Activated effector memory CD4-positive, alpha-beta T cell treated with Interleukin-2 at 50 U/mL for 16 hours (primary cell): ENCODE results near the gene OPRL1.
A peak's percentile ranks its signal among the peaks of the same experiment; 100 is the strongest.

Experiments
- DNase-seq: peaks from one replicate; pipeline ENCODE4 v3.0.0-alpha.2; 2020

OPRL1 gene

DNA sequence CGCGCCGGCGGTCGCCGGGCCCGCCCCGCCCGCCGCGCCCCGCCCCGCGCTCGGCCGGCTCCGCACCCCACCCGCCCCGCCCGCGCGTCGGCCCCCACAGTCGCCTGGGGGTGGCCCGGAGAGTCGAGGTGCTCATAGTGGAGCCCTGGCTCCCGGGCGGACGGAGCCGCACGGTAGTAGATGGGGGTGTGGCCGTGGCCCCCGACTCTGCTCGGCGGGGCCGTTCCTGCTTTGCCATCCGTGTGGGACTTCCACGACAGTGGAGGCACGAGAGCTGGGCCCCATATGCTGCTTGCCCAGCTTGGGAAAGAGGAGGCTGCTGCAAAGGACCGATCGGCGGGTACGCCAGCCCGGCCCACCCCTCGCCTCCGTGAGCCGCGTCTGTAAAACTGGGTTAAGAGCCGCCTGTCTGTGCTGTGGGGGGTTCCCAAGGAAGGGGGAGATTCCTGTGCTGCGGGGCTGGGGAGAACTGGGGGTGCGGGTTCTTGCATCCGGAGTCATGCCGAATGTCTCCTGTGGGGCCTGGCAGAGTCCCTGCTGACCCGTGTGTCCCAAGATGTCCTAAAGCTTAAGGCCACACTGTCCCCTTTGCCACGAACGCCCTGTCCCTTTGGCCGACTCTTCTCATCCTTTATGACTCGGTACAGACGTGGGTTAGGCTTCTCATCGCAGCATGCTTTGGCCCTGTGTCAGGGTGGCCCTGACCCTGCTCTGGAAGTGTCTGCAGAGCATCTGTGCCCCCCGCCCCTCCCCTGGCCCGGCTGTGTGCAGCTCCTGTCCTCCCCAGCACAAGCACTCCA lies at the start of gene OPRL1:
TSS of gene OPRL1 (plus strand) at position 70 of the 800 bp plus-strand sequence. CDS start 12,639 bp downstream, outside the sequence.
- DNase-seq: no peak

- DNase-seq: no peak
These were observed 49.3 kb upstream of the OPRL1 start for GRCh38 chr20:64030371-64031134.

DNA sequence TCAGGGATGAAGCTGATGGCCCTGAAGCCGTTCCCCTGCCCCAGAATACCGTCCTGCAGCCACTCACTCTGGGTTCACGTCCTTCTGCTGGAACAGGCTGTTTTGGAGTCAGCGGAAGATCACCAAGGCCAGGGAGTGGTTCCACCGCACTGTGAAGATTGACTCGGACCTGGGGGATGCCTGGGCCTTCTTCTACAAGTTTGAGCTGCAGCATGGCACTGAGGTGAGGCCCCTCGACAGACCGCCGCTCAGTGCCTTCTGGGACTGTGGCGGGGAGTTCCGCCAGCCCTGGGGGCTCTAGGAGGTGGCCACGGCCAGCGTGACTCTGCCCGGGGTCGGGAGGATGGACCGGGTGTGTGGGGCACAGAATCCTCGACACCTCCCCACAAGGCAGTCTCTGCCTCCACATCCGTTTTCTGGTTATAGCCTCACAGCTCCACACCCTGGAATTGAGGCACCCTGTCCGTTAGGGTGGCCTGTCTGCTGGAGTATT lies 48.0 kb upstream of the OPRL1 start:
- no peak for DNase-seq

DNA sequence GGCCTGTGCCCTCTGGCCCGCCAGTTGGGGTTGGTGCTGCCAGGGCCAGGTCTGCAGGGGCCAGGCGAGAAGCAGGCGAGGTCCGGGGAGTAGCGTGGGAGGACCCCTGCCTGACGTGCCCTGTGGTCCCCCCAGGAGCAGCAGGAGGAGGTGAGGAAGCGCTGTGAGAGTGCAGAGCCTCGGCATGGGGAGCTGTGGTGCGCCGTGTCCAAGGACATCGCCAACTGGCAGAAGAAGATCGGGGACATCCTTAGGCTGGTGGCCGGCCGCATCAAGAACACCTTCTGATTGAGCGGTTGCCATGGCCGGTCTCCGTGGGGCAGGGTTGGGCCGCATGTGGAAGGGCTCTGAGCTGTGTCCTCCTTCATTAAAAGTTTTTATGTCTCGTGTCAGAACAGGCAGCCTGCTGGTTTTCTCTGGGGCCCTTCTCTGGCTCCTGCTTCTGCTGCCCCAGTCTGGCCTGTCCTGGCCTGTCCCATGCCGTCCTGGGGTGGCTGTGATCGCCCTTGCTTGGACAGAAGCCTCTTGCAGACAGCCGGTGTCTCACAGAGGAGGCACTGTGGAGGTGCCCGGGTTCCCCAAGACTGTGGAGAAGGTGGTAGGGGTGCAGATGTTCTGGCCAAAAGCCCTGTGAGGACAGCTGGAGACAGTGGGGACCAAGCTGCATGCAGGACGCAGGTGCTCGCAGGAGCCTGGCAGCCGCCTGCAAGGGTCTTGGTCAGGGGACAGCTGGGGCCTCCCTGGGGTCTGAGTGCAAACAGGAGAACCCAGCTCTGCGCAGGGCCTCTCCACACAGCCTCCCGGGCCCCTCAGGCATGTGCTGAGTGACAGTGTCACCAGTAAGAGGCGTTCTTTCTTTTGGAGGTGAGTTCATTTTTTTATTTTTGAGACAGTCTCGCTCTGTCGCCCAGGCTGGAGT lies 46.9 kb upstream of the OPRL1 start:
- no peak for DNase-seq

DNA sequence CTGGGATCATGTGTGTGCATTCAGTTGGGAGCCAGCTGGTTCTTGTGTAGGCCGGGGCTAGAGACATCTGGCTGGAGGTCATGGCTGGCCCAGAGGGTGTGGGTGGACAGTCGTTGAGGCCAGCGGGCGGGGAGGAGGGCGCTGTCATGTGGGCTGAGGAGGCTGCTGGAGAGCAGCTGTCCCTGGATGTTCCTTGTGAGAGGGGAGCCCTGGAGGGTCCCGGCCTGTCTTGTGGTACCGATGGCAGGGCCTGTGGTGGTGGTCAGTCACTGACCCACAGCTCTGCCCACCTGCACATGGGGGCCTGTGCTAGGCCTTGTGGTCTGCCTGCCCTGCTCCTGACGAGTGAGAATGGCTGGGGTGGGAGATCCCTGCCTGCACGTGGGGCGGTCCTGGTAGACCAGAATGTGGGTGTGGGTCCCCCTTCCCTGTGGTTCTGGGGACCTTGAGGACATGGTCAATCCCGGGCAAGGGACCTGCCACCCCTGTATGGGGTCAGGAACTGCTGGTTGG lies 45.8 kb upstream of the OPRL1 start:
- no peak for DNase-seq

DNA sequence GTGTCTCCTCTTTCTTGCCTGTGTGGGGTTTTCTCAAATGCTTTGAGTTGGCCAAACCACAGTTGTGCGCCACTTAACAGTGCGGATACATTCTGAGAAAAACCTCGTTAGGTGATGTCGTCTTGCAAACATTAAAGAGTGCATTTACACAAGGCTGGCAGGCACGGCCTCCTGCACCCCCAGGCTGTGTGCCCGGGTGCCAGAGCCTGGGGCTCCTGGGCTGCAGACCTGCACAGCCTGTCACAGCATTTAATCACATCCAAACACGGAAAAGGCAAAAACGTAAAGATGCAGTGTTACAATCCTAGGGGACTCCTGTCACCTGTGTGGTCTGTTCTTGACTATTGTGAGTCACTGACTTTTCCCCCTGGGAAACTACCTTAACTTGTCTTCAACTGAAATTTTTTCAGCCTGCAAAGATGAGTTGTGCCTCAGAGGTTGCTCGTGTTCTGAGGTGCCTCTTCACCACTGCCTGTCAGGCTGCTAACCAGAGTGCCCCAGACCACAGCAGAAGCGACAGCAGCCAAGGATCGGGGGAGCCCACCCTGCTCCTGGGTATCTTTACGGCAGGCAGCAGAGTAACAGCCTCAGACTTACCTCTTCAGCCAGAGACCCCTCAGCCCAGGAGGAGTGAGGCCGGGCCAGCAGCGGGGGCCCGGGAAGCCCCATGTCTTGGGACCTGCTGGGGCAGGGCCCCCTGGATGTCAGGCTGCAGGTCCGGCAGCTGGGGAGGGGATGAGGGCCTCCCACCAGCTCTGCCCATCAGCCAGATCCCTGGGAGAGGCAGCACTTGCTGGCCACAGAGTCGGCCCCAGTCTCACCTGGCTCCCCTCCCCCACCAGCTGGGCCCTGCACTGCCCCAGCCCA lies 44.6 kb upstream of the OPRL1 start:
- DNase-seq: no peak

DNA sequence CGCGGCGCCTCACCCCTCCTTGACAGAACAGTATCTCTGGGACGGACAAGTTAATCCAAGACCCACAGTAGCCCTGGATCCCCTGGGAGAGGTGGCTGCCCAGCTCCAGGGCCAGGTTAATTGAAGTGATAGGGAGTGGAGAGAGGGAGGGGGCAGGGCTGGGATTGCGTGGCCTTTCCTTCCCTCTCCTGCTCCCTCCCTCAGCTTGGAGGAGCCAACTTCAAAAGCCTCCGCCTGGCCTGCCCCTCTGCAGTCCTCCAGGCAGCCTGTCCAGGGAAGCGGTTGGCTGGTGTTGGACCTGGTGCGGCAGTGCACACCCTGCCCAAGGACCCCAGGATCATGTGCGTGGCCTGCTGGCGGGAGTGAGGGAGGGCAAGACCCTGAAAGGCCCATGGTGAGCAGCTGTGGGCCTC lies 43.9 kb upstream of the OPRL1 start, which contains the start of gene C20orf204:
TSS of gene C20orf204 (plus strand) at position 250 of the 413 bp plus-strand sequence. CDS start at position 392, 142 bp downstream.
- DNase-seq: no peak

DNA sequence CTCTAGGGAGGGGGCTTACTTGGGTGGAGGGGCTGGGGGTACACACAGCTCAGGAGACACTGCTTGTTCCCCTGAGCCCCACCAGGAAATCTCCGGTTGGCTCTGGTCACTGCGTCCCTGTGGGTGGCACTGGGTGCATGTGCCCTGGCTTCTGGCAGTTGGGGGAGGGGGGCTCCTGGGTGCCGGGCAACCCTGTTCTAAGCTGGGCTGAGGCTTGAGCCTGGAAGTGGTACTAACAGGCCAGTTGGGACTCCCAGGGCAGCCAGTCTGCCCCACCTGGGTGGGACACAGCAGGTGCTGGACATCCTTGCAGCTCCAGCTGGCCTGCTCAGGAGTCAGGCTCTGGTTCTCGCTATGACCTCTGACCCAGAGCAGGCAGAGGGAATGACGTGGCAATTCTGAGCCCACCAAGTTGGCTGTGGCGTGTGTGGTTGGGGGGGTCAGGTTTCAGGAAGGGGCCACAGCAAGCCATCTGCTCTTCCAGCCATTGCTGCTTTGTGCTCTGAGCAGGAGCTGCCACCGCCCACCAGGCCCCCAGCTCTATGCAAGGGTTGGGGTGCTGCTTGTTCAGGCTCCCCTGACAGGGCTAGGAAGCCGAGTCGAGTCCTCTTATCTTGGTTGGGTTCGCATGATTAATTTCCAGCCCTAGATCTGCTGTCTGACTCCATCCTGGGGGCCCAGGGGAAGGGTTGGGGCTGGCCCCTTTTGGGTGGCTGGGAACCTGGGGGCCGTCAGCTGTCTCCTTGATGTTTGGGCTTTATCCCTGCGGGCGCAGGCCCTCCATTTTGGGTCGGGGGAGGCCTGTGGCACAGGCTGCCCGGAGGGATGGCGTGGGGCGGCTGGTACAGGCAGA lies 43.3 kb upstream of the OPRL1 start:
- DNase-seq: no peak

DNA sequence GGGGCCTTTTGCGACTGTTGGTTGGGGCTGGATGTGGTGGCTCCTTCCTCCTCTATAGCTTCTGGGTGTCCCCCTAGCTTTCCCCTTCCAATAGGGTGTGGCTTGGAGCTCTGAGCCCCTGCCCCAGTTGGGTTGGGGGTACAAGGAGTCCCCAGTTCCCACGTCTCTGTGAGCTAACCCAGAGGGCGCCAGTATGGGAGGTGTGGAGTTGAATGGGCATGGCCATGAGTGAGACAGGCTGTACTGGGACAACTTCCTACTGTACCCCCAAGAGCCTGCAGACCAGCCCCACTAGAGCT lies 42.7 kb upstream of the OPRL1 start:
- DNase-seq: no peak

GRCh38 chr20:64037498-64038213 lies 42.2 kb upstream of the OPRL1 start:
- no peak for DNase-seq

DNA sequence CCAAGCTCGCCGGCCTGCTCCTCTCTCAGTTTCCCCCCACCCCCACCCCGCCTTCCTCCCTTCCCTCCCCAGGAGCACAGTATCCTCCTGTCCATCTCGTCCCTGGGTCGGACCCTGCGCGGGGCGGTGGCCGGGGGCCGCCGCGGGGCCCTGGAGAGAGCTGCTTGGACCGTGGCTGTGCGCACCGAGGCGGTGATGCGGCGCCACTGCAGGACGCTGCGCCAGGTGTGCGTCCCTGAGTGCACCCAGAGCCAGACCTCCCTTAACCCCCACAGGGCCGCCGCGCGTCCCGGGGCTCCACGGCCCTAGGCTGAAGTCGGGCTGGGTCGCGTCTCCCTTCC lies 41.7 kb upstream of the OPRL1 start:
- DNase-seq: peak; percentile 32

DNA sequence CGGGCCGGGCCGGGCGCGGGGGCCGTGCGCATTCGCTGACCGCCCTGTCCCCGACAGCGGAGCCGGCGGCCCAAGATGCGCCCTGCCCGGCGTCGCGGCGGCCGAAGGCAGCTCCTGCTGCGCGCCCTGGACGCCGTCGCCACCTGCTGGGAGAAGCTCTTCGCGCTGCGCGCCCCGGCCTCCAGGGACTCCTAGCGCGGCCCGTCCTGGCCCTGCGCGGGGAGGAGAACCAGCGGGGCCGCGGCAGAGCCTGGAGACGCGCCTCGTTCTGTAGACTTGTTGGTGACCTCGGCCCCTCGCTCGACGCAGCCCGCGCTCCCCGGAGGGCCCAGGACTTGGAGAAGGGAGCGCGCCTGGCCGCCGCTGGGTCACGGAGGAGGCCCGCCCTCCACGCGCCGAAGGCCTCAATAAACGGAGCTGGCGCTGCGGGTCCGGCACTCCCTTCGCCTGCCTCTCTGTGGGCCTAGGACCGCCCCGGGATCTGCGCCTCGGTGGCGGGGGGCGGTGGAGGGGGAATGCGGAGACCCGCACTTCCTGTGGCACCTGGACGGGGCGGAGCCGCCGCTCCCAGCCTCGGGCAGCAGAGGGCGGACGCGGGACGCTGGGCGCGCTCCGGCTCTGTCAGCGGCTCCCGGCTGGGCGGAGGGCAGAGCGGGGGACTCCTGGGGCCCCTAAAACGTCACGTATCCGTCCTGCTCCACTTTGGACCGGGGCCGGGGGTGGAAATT lies 41.2 kb upstream of the OPRL1 start:
- peak; percentile 76 for DNase-seq

DNA sequence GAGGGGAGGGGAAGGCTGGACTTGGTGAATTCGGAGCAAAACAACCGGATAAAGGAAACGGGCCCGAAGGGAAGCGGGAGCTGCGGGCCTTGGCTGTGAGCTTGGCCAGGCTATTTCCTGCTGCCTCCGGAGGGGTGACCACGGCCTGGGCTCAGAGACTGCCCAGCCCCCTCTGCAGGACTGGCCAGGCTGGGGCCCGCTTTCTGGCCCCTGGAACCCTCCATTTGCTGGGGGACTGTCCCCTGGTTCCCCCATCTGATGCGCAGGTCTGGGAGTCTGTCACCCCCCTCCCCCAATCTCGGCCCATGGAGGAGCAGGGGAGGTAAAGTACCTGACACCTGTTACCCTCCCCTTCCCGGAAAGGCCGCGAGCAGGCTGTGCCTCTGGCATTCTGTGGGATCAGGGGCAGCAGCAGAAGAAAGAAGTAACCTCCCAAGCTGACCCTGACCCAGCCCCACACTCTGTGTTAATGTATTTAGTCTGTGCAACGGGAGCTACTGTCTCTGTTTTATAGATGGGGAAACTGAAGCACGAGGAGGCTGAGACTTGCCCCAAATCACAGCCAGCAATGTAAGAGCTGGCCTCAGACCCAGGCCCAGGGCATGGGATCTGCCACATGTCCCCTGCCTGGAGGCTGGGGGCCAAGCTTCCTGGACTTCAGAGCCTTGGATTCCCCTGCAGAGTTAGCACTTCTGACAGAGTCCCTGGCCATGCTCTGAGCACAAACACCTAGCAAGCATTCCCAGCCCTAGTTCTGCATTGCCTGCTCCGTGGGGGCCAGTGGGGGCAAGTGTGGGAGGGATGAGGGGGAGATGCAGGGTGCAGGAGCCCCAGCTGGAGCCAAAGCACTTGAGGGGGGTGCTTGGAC lies 40.4 kb upstream of the OPRL1 start:
- no peak for DNase-seq

DNA sequence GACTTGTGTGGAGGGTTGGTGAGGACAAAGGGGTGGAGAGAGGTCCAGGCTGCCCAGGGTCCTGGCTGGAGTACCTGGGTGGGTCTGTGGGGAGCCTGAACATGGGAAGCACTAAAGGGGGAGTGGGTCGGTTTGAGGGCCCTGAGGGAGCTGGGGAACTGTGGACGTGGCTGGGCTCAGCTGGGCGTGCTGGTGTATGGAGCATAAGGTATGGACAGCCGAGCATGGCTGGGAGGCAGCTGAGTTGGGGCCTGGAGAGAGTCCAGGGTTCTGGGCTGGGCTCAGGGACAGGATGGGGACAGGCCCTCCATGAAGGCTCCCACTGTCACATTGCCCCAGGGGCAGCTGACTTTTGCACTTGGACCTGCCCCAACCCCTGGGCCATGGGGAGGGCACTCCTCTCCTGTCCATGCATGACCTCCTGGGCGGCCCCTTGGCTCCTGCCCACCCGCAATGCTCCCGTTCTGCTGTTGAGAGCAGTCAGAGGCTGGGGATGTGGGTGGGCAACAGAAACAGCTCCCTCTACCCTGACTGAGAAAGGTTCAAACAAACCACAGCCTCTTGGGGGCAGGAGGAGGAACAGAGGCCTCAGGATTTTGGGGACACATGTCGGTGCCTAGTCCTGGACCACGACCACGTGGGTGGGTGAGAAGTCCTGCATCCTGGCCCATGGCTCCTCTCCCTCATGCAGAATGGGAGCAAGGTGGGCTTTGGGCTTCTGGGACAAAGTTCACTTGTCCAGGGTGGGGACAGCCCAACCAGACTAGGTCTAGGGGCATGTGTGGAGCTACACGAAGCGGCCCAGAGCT lies 39.4 kb upstream of the OPRL1 start:
- no peak for DNase-seq

DNA sequence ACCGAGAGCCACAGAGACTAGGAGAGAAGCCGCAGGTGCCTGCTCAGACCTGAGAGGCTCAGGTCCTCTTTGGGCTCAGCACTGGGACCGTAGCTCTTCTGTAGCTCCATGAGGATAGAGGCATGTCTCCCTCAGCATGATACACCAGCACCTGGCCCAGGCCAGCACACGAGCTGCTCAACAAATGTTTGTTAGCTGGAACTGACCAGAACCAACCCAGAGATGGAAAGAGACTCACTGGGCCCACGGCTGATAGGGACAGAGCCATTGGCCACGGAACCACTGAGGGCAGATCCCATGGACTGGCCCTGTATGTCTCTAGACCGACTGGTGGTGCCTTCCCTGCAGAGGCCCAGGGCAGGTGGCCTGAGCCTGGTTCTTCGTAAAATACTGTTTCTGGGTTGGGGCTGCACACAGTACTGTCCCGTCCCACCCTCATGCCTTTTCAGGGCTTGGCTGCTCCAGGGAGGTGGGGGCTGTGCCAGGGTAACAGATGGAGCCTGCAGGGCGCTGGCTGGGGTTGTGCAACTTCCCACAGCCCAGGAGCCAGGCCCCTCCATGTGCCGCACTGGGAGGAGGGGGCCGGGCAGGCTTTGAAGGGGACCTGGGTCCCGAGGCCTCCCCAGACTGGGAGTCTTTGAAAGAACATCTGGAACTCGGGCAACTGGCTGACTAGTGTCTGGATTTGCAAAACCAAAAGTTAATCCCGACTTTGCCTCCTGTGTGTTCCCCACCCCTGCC lies 38.7 kb upstream of the OPRL1 start:
- no peak for DNase-seq

DNA sequence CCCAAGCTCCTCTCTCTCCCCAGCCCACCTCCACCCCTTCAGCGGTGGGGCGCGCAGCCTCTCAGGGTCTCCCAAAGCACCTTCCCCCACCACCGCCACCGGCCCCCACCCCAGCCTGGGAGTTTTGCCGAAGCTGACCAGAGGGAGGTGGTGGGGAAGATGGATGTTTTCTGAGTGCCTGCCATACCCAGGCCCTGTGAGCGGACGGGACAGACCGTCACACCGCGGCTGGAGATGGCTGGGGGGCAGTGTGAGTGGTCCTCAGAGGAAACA lies 38.2 kb upstream of the OPRL1 start:
- DNase-seq: no peak
